ENCODE data around the gene SIRT4.

- TF ChIP-seq POLR2AphosphoS5 (IDR thresholded peaks at IDR 0.05), result no peak
- no peak for TF ChIP-seq CTCF (IDR thresholded peaks at IDR 0.05)
- no peak for TF ChIP-seq POLR2A (IDR thresholded peaks at IDR 0.05)
These were observed 57.0 kb downstream of the SIRT4 start for GRCh38 chr12:120359128-120359527.
